GM12865 (cell line): ENCODE data around the gene C19orf38.

Experiments used
- DNase-seq: peaks from one replicate; pipeline ENCODE4 v3.0.0; 2010; ENCODE audit warnings: low read depth
- H3K4me3 ChIP-seq: 2 replicates; pipeline ENCODE4 v1.5.1; 2011; ENCODE audit warnings: mild to moderate bottlenecking, low read depth, low read length, control low read depth
- TF ChIP-seq, protein P1 (sequence below): IDR thresholded peaks from 2 replicates; pipeline ENCODE4 v1.5.1; 2011; ENCODE audit warnings: low read length, control low read depth, low read depth, inconsistent platforms; ENCODE audit not compliant: insufficient read depth; ENCODE audit errors: missing control alignments

The C19orf38 gene

GRCh38 chr19:10888421-10888866 lies 40.2 kb downstream of the C19orf38 start:
- TF ChIP-seq, protein P1, sequence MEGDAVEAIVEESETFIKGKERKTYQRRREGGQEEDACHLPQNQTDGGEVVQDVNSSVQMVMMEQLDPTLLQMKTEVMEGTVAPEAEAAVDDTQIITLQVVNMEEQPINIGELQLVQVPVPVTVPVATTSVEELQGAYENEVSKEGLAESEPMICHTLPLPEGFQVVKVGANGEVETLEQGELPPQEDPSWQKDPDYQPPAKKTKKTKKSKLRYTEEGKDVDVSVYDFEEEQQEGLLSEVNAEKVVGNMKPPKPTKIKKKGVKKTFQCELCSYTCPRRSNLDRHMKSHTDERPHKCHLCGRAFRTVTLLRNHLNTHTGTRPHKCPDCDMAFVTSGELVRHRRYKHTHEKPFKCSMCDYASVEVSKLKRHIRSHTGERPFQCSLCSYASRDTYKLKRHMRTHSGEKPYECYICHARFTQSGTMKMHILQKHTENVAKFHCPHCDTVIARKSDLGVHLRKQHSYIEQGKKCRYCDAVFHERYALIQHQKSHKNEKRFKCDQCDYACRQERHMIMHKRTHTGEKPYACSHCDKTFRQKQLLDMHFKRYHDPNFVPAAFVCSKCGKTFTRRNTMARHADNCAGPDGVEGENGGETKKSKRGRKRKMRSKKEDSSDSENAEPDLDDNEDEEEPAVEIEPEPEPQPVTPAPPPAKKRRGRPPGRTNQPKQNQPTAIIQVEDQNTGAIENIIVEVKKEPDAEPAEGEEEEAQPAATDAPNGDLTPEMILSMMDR = no peak
- DNase-seq = peak; percentile 34
- H3K4me3 ChIP-seq = no peak overlapping the region

- TF ChIP-seq, protein P1 = no peak
- no peak overlapping the region for H3K4me3 ChIP-seq
- no peak for DNase-seq
Measured at GRCh38 chr19:10889880-10890279, 41.7 kb downstream of the C19orf38 start.

- DNase-seq = no peak
- H3K4me3 ChIP-seq = no peak overlapping the region
- TF ChIP-seq, protein P1 = no peak
Measured at GRCh38 chr19:10891405-10892086, 43.3 kb downstream of the C19orf38 start.

GRCh38 chr19:10892256-10892655 lies 44.0 kb downstream of the C19orf38 start:
- TF ChIP-seq, protein P1 = no peak
- DNase-seq = no peak
- no peak overlapping the region for H3K4me3 ChIP-seq

GRCh38 chr19:10894911-10895213 lies 46.6 kb downstream of the C19orf38 start:
- TF ChIP-seq, protein P1 = no peak
- DNase-seq = no peak
- H3K4me3 ChIP-seq = no peak overlapping the region

DNA sequence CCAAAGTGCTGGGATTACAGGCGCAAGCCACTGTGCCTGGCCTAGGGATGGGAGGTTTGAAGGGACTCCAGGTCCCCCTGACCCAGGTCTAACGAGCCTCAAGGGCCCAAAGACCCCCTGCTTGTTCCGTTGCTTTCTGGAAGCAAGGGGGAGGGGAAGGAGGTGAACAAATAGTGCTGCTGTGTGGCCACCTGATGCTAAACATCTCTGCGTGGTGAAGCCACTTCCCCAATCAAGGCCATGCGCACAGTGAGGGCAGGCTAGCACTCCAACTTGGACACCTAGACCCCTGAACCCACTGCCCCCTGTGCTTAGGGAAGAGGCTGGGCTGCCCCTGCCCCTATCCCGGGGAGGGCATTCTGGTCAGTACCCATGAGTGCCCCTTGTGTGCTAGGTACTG lies 47.1 kb downstream of the C19orf38 start:
- no peak for DNase-seq
- no peak overlapping the region for H3K4me3 ChIP-seq
- TF ChIP-seq, protein P1 = no peak

GRCh38 chr19:10895920-10896319 lies 47.7 kb downstream of the C19orf38 start:
- no peak overlapping the region for H3K4me3 ChIP-seq
- DNase-seq = no peak
- TF ChIP-seq, protein P1 = no peak
